HepG2 (cell line): ENCODE measurements around the gene DNAH8. TPM values are rescaled to one million over a fixed set of nuclear protein-coding genes. Genes with fewer than 3 reads are reported as not detected.

ENCODE experiments used
- ATAC-seq: fragments of 200-7000 bp; cut with Tn5 transposase; 3 replicates; pipeline ENCODE4 v1.9.1; 2020; ENCODE audit warnings: mild to moderate bottlenecking, moderate library complexity
- BruUV-seq: library from RNA; stranded (reverse); fragments of 400-500 nt; replicated peaks from 2 replicates; lab custom pipeline; 2021; lab: Mats Ljungman, UMichigan
- CTCF ChIA-PET: fragments of 300-600 bp; formaldehyde crosslinking; extraction: SDS; loops from one replicate; lab custom pipeline; 2021; ENCODE audit warnings: low total read pairs, inconsistent platforms, low intra/inter-chr PET ratio; lab: Yijun Ruan, JAX
- POLR2A ChIA-PET: fragments of 350-600 bp; sonication (Branson Sonifier 250); formaldehyde crosslinking; loops from one replicate; lab custom pipeline; 2020; ENCODE audit warnings: antibody characterized with exemption, inconsistent platforms; lab: Yijun Ruan, JAX
- DNase-seq: peaks from one replicate; pipeline ENCODE4 v3.0.0-alpha.2; 2015; ENCODE audit warnings: low spot score
- FAIRE-seq: peaks from 3 replicates; lab custom pipeline; 2011; peaks lifted over from hg19 to GRCh38; lab: Jason Lieb, UNC
- H2AFZ ChIP-seq: one replicate; pipeline ENCODE4 v1.6.1; 2011; ENCODE audit warnings: low read length, inconsistent platforms
- H3K27ac ChIP-seq: fragments of 300-600 bp; 3 replicates; pipeline ENCODE4 v1.8.0; 2011; ENCODE audit warnings: mixed run types, mild to moderate bottlenecking, mixed read lengths, low read length, inconsistent platforms; ENCODE audit not compliant: insufficient read depth; ENCODE audit errors: extremely low read length
- H3K27me3 ChIP-seq, 2 experiments: fragments of 200-600 bp in 1 of 2; 2 replicates in 1 of 2; 3 replicates in 1 of 2; pipeline versions ENCODE4 v1.6.0 to v1.8.0; 2011; ENCODE audit warnings: low read length in 2 of 2, mild to moderate bottlenecking in 2 of 2, moderate library complexity in 2 of 2, inconsistent platforms in 1 of 2; ENCODE audit not compliant: insufficient read depth in 2 of 2, control insufficient read depth in 1 of 2
- H3K36me3 ChIP-seq, 2 experiments: fragments of 200-600 bp in 1 of 2; replicated peaks in 1 of 2; 2 replicates in 1 of 2; 3 replicates in 1 of 2; pipeline versions ENCODE4 v1.5.1 to v1.8.0; 2011; ENCODE audit warnings: low read length in 2 of 2, inconsistent platforms in 1 of 2; ENCODE audit not compliant: insufficient read depth in 2 of 2, control insufficient read depth in 1 of 2
- H3K4me1 ChIP-seq: 2 replicates; pipeline ENCODE4 v1.5.1; 2012; ENCODE audit warnings: low read length, inconsistent platforms; ENCODE audit not compliant: insufficient read depth
- H3K4me2 ChIP-seq: 2 replicates; pipeline ENCODE4 v1.6.0; 2011; ENCODE audit warnings: low read depth, low read length, inconsistent platforms
- H3K4me3 ChIP-seq, 3 experiments: fragments of 200-600 bp in 1 of 3; sonication (generic), shearing (Covaris generic) in 1 of 3; replicated peaks in 1 of 3; 2 replicates each; pipeline ENCODE4 v1.5.1; 2011 to 2016; ENCODE audit warnings: low read length in 3 of 3, inconsistent platforms in 2 of 3, low read depth in 2 of 3, mild to moderate bottlenecking in 2 of 3, control low read depth in 1 of 3, mixed read lengths in 1 of 3; ENCODE audit not compliant: insufficient read depth in 1 of 3
- H3K79me2 ChIP-seq: one replicate; pipeline ENCODE4 v1.6.1; 2011; ENCODE audit warnings: low read length, inconsistent platforms; ENCODE audit not compliant: insufficient read depth
- H3K9ac ChIP-seq: 2 replicates; pipeline ENCODE4 v1.6.0; 2011; ENCODE audit warnings: mild to moderate bottlenecking, low read depth, low read length, inconsistent platforms; ENCODE audit not compliant: insufficient read depth
- H3K9me3 ChIP-seq: 2 replicates; pipeline ENCODE4 v1.5.1; 2012; ENCODE audit warnings: mild to moderate bottlenecking, low read length
- H4K20me1 ChIP-seq: 2 replicates; pipeline ENCODE4 v1.6.0; 2011; ENCODE audit warnings: inconsistent platforms, mild to moderate bottlenecking, low read length, moderate library complexity; ENCODE audit not compliant: insufficient read depth
- CCDC6 ChIP-seq: sonication (generic); formaldehyde crosslinking; IDR thresholded peaks from 2 replicates; pipeline ENCODE4 v1.8.1; 2022; ENCODE audit warnings: mild to moderate bottlenecking, missing genetic modification reagents, moderate library complexity
- NFKB2 ChIP-seq: sonication (generic); formaldehyde crosslinking; IDR thresholded peaks from 2 replicates; pipeline ENCODE4 v1.4.0; 2020; ENCODE audit warnings: missing genetic modification reagents, borderline replicate concordance
- RBM39 ChIP-seq: fragments of 200-400 bp; formaldehyde crosslinking; IDR thresholded peaks from one replicate; pipeline ENCODE4 v1.6.1; 2018; ENCODE audit warnings: antibody characterized with exemption, mild to moderate bottlenecking, low read depth, low read length; ENCODE audit not compliant: poor library complexity, severe bottlenecking
- SOX6 ChIP-seq, 2 experiments: fragments of 450-650 bp in 1 of 2; sonication (generic) in 1 of 2; formaldehyde crosslinking in 1 of 2; IDR thresholded peaks; 2 replicates each; pipeline versions ENCODE4 v1.4.0 to v1.6.1; 2017 to 2020; ENCODE audit warnings: antibody characterized with exemption in 1 of 2, mild to moderate bottlenecking in 1 of 2, missing genetic modification reagents in 1 of 2
- ZBTB37 ChIP-seq: sonication (generic); formaldehyde crosslinking; IDR thresholded peaks from 2 replicates; pipeline ENCODE4 v1.4.0; 2020; ENCODE audit warnings: mild to moderate bottlenecking, missing genetic modification reagents
- ZNF407 ChIP-seq: sonication (generic); formaldehyde crosslinking; IDR thresholded peaks from one replicate; pipeline ENCODE4 v1.5.1; 2020; ENCODE audit warnings: mild to moderate bottlenecking, missing genetic modification reagents; ENCODE audit errors: not compliant biosample characterization
- ZNF780A ChIP-seq: sonication (generic); formaldehyde crosslinking; IDR thresholded peaks from 2 replicates; pipeline ENCODE4 v1.8.0; 2022; ENCODE audit warnings: mild to moderate bottlenecking, missing genetic modification reagents, moderate library complexity
- WGBS: methylation state at CpG from one replicate; pipeline ENCODE4 v1.1.6; 2017; ENCODE audit warnings: low lambda C conversion rate; 5-methylcytosine and 5-hydroxymethylcytosine counted together
- in situ Hi-C: cut with HindIII; loops from 2 replicates; pipeline ENCODE4 v1.10.0; 2017; ENCODE audit warnings: low pct_unique_long_range_greater_than_20kb; ENCODE audit not compliant: extremely low pct_ligation_motif_present
- intact Hi-C: fragments of 100-400 bp; cut with micrococcal nuclease; formaldehyde crosslinking; loops from one replicate; pipeline ENCODE4 v1.10.0; 2022; ENCODE audit not compliant: unreplicated experiment
- polyA plus RNA-seq, 8 experiments: library from polyadenylated mRNA; depleted of rRNA in 3 of 8; stranded (reverse) in 7 of 8; unstranded in 1 of 8; fragments of >200 nt; fragmentation: Illumina TruSeq in 4 of 8; extraction: Trizol in 4 of 8; gene quantifications; 2 replicates each; pipeline versions ENCODE4 v1.2.1 to v1.2.3, GENCODE V29; 2011 to 2016; ENCODE audit warnings: low read depth in 4 of 8, missing spikeins in 1 of 8, mixed read lengths in 1 of 8; ENCODE audit not compliant: insufficient read depth in 1 of 8
- total RNA-seq, 5 experiments: library from RNA; depleted of rRNA; stranded (reverse); fragments of >200 nt; fragmentation: Illumina TruSeq; extraction: Trizol; gene quantifications; 2 replicates each; pipeline ENCODE4 v1.2.3, GENCODE V29; 2016; ENCODE audit warnings: low read depth in 1 of 5

DNAH8 gene
- total and polyA plus RNA-seq, 2 of the 13 experiments (the other 11 are each of a cell fraction or from before 2014, with no cell fraction given), result not detected

- TF ChIP-seq ZNF407 (CRISPR knock-in tag), result no peak
- TF ChIP-seq, all 625 proteins: peak for 0
Measured at GRCh38 chr6:39056681-39057080, 341.6 kb downstream of the DNAH8 start (continued).

GRCh38 chr6:39057251-39058155, 342.4 kb downstream of the DNAH8 start:
- intact Hi-C loops (no loop called here), in situ Hi-C loops (no loop called here)
- CTCF ChIA-PET, result no interaction called here
- Histone ChIP-seq H3K9me3 (no peaks in the 10 kb centered on the region), H3K4me1 (no peaks in the 10 kb centered on the region), H3K9ac (no peak overlapping the region), H3K36me3 (no peaks in the 10 kb centered on the region), H3K27me3 (peaks cover 0 to 33% of the 10 kb centered on the region in 2 experiments; a peak in 3 of 5 replicates), H3K4me3 (no peak overlapping the region), H2AFZ (no peak overlapping the region), H3K4me2 (no peak overlapping the region), H4K20me1 (no peaks in the 10 kb centered on the region), H3K27ac (no peak overlapping the region), H3K79me2 (no peaks in the 10 kb centered on the region)
- ATAC-seq (no peak), DNase-seq (no peak), FAIRE-seq (no peak)
- POLR2A ChIA-PET, result no interaction called here
- TF ChIP-seq SOX6 (IDR thresholded peaks at IDR 0.05) (no peak), SOX6 (CRISPR knock-in tag; IDR thresholded peaks at IDR 0.05) (no peak), ZBTB37 (CRISPR knock-in tag) (no peak), CCDC6 (no peak), NFKB2 (CRISPR knock-in tag) (no peak), ZNF780A (no peak), RBM39 (no peak)
- WGBS, result 6% methylated on average over 9 of the region's 17 CpGs
- BruUV-seq, result no TSS peak
